ENCODE data around the gene RBBP5. TPM values are rescaled to one million over a fixed set of nuclear protein-coding genes. Genes with fewer than 3 reads are reported as not detected.

Gene RBBP5
- total RNA-seq, 1 experiment from 2014 or later, result 20.5 TPM

DNA sequence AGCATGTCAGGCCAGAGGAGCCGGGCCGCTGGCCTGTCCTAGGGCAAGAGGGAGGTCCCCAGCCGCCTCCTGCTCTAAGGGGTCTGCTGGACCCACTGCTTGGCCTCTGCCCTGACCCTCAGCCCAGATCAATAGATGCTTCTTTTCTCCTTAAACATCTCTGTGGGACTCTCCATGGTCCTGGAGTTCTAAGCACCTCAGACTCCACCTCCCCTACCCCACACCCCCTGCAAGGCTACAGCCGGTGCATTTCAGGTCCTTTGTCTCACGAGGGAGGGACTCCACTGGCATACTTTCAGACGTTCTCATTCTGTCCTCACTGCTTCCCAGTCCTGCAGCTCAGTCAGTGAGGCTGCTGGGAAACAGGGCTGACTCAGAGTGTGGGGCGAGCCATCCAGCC lies 67.8 kb downstream of the RBBP5 start:
- Histone ChIP-seq H3K36me3 (no peaks in the 10 kb centered on the region), H3K4me3 (no peak overlapping the region), H3K9me3 (no peaks in the 10 kb centered on the region), H3K27me3 (peaks cover 2% of the 10 kb centered on the region; the same call in 1 of the 2 replicates)
- DNase-seq, result no peak

GRCh38 chr1:205053296-205053695 lies 68.5 kb downstream of the RBBP5 start:
- no peak for DNase-seq
- H3K27me3 ChIP-seq, result peaks cover 2% of the 10 kb centered on the region; the same call in 1 of the 2 replicates
- no peaks in the 10 kb centered on the region for H3K9me3 ChIP-seq
- no peak overlapping the region for H3K4me3 ChIP-seq
- no peaks in the 10 kb centered on the region for H3K36me3 ChIP-seq

DNA sequence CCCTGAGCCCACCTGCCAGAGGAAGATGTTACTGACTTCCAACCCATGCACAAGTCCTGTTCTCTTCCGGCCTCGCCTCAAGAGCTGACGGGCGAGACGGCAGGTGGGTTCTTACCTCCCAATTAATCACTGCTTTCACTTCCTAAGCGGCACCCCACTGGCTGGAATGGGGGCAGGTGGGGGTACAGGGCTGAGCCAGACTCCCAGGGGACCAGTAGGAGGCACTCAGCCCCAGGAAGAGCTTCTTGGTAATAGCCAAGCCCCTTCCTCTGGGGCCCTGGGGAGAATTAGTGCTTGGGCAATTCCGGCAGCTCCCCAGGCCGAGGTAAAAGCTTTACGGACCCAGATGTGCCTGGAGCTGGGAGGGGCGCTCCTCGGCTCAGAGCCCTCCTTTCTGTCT lies 69.1 kb downstream of the RBBP5 start:
- H3K9me3 ChIP-seq, result no peaks in the 10 kb centered on the region
- peaks cover 2% of the 10 kb centered on the region; the same call in 1 of the 2 replicates for H3K27me3 ChIP-seq
- DNase-seq, result no peak
- no peak overlapping the region for H3K4me3 ChIP-seq
- H3K36me3 ChIP-seq, result no peaks in the 10 kb centered on the region

DNA sequence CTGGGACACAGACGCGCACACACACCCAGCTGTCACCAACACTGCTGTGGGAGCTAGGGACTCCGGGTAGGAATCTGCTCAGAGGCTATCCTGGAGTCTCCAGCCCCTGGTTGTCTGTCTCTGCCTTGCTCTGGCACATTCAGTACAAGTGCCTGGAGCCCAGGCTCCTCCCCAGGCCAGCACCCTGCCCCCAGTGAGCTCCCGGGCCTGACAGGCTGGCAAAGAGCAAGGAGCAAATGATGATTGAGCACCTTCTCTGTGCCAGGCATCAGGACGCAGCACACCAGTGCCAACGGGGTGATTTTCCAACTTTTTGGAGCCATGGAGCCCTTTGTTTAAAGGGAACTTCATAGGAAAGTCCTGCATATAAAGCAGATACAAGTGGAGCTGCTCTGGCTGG lies 72.3 kb downstream of the RBBP5 start:
- H3K4me3 ChIP-seq, result no peak overlapping the region
- H3K9me3 ChIP-seq, result no peaks in the 10 kb centered on the region
- no peaks in the 10 kb centered on the region for H3K36me3 ChIP-seq
- peaks cover 25% of the 10 kb centered on the region for H3K27me3 ChIP-seq
- DNase-seq, result no peak

- H3K4me3 ChIP-seq, result no peak overlapping the region
- no peaks in the 10 kb centered on the region for H3K36me3 ChIP-seq
- H3K9me3 ChIP-seq, result no peaks in the 10 kb centered on the region
- H3K27me3 ChIP-seq, result peaks cover 36% of the 10 kb centered on the region
- DNase-seq, result no peak
Observed at GRCh38 chr1:205048382-205048781, 73.4 kb downstream of the RBBP5 start.

- Histone ChIP-seq H3K27me3 (peaks cover 36% of the 10 kb centered on the region), H3K4me3 (no peak overlapping the region), H3K9me3 (no peaks in the 10 kb centered on the region), H3K36me3 (no peaks in the 10 kb centered on the region)
- no peak for DNase-seq
Observed at GRCh38 chr1:205047764-205048231, 74.0 kb downstream of the RBBP5 start.

- H3K9me3 ChIP-seq, result no peaks in the 10 kb centered on the region
- H3K27me3 ChIP-seq, result peaks cover 45% of the 10 kb centered on the region
- H3K4me3 ChIP-seq, result no peak overlapping the region
- no peaks in the 10 kb centered on the region for H3K36me3 ChIP-seq
- no peak for DNase-seq
Observed at GRCh38 chr1:205046870-205047269, 74.9 kb downstream of the RBBP5 start.

- no peak for DNase-seq
- no peak overlapping the region for H3K4me3 ChIP-seq
- H3K36me3 ChIP-seq, result no peaks in the 10 kb centered on the region
- peaks cover 45% of the 10 kb centered on the region for H3K27me3 ChIP-seq
- no peaks in the 10 kb centered on the region for H3K9me3 ChIP-seq
Observed at GRCh38 chr1:205045146-205045545, 76.6 kb downstream of the RBBP5 start.

- no peak for DNase-seq
- H3K4me3 ChIP-seq, result no peak overlapping the region
- H3K36me3 ChIP-seq, result no peaks in the 10 kb centered on the region
- H3K27me3 ChIP-seq, result peaks cover 45% of the 10 kb centered on the region
- H3K9me3 ChIP-seq, result no peaks in the 10 kb centered on the region
Observed at GRCh38 chr1:205044741-205045140, 77.0 kb downstream of the RBBP5 start.

DNA sequence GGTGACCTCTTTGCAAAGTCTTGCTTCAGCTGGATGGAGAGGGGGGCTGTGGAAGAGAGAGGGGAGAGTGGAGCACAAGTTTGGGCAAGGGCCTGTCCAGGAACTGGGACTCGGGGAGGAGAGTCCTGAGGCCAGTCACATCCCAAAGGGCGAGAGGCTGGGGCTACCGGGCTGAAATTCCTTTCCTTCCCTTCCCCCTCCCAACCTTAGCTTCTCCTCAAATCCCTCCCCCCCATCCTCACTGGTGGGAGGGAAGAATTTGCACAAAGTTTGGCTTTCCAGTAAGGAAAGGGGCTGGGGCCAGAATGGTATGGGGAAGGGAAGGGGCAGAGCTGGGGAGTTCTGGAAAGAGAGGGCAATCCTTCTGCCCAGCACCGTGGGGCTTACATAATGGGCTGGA lies 77.9 kb downstream of the RBBP5 start:
- Histone ChIP-seq H3K4me3 (no peak overlapping the region), H3K36me3 (no peaks in the 10 kb centered on the region), H3K9me3 (no peaks in the 10 kb centered on the region), H3K27me3 (peaks cover 45% of the 10 kb centered on the region)
- DNase-seq, result no peak

DNA sequence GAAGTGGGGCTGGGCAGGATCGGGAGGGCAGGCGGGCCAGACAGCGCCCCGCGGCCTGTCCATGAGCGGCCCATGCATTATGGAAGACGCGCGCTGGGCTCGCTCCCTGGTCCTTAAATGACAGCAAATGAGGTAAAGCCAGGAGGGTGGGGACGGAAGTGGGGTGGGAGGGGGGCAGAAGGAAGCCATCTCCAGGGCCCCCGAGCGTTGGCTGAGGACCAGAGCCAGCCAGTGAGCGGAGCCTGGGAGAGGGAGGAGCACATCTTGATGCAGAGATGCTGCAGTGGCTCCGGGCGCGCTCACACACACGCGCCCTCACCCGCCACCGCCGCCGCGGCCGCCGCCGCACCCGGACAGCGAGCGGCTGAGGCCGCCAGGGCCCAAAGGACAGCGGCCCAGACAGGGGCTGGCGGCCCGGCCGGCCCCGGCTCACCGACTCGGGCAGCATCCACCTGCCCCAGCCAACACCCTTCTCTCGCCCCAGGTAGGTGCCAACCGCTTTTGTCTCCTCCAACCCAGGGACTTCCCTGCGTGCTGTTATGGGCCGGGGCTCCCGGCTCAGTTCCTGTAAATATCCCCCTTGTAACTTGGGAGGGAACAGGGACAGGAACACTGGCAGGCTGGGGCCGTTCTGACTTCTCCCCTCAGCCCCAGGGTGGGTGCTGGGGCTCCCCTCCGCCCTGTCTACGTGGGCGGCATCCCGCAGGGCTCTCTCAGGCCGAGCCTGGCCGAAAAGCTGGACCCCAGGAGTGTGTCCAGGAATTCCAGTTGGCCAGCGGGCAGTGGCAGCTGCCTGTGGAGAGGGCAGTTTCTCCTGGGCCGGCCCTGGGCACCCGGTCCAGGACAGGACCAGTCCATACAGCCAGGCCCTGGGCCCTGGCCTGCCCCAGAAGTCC lies 78.6 kb downstream of the RBBP5 start, which contains the start of gene CNTN2:
Gene CNTN2, plus strand, starts transcription at position 302 of the 896 bp plus-strand sequence. CDS start 9,974 bp downstream, outside the sequence.
- DNase-seq, result no peak
- Histone ChIP-seq H3K9me3 (no peaks in the 10 kb centered on the region), H3K27me3 (peaks cover 45% of the 10 kb centered on the region), H3K4me3 (no peak within 1 kb of the TSS), H3K36me3 (no peaks in the 10 kb centered on the region)

DNA sequence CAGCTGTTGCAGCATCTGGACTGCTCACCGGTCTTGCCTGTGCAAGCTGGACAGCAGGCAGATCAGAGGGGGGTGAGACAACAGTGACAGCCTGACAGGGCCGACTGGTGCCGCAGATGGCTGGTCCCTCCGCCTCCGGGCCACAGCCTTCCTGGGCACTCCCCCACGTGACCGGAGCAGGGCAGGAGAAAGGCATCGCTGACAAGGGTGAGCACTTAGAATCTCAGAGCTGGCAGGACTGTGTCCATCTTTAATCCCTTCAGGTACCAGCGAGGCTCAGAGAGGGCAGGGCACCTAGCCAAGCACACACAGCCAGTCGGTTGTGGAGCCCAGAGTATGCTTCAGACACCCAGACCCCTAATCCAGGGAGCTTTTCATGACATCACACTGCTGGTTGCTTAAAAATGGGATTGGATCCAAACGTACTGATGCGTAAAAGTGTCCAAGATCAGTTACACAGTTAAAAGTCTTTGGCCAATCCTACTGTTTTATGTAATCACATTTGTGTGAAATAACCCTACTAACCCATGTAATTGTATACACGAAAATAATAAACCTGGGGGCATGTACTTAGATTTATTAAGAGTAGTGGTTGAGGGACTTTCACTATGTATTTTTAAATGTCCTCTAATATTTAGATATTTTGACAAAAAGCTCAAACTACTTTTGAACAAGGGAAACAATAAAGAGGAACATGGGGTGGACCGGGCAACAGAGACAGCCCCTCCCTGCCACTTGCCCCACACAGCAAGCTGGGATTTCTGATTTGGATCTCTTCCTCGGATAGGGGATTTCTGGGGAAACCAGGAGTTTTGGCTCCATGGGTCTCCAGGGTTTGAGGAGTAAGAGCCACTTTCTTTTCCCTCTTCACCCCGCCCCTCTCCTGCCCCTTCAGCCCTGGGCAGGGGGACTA lies 79.5 kb downstream of the RBBP5 start:
- Histone ChIP-seq H3K9me3 (no peaks in the 10 kb centered on the region), H3K36me3 (no peaks in the 10 kb centered on the region), H3K27me3 (peaks cover 45% of the 10 kb centered on the region), H3K4me3 (no peak overlapping the region)
- DNase-seq, result no peak

DNA sequence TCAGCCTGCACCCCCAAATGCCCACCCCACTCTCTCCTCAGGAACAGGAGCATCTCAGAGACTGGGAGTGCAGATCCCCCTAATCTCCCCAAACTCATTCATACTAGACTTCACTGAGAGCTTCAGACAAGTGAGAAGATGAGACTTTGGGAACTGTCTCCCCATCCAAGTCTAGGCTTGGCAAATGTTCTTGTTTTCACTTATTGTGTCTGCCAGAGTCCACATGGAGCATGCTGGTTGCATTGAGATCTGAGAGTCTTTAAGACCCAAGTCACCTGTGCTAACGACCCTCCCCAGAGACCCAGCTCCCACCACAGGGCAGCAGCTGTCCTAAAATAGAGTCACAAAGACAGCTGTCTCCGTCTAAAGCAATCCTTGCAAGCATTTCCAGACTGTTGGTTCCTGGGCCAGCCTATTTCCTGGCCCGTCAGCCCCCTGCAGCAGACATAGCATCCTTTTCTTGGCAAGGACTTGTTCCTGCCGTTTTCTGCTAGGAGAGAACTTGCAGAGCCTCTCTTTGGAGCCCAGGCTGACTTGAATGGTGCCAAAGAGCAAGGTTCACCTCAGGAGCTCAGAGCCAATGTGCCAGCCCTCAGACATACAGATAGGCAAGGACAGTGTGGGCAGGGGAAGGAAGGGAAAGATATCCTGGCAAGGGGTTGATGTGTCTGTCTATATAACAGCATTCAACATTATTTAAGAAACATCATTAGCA lies 80.6 kb downstream of the RBBP5 start:
- DNase-seq, result no peak
- no peak overlapping the region for H3K4me3 ChIP-seq
- H3K27me3 ChIP-seq, result peaks cover 40% of the 10 kb centered on the region
- no peaks in the 10 kb centered on the region for H3K9me3 ChIP-seq
- H3K36me3 ChIP-seq, result no peaks in the 10 kb centered on the region

DNA sequence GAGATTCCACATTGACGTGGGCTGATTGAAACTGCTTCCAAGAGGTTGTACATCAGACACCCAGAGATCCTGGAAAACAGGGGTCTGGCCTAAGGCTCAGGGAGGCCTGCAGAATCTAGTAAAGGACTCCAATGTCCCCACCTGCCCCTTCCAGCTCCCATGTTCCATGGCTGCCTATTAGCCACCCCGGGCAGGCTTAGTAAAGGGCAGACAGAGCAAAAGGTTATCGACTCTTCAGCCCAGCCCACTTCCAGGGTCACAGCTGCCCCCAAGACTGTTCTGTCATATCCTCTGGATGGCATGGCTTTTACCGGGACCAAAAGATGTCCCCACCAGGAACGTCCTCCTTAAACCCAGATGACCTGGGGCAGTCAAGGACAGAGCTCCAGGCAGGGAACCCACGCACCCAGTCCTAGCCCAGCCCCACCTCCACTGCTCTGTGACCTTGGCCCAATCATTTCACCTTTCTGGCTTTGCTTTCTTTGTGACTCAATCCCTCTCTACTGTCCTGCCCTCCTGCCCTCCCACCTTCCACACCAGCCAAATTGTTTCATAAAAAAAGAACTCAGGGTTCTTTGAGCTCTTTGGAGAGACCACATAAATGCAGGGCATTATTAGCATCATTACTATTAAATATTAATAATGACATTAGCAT lies 83.5 kb downstream of the RBBP5 start:
- Histone ChIP-seq H3K9me3 (no peaks in the 10 kb centered on the region), H3K36me3 (no peaks in the 10 kb centered on the region), H3K27me3 (peaks cover 11% of the 10 kb centered on the region; the same call in 1 of the 2 replicates), H3K4me3 (no peak overlapping the region)
- DNase-seq, result no peak

- Histone ChIP-seq H3K27me3 (peaks cover 8% of the 10 kb centered on the region), H3K36me3 (no peaks in the 10 kb centered on the region), H3K9me3 (no peaks in the 10 kb centered on the region), H3K4me3 (no peak overlapping the region)
- DNase-seq, result no peak
Observed at GRCh38 chr1:205037539-205037938, 84.2 kb downstream of the RBBP5 start.

All from MG63 (cell line).